Breast epithelium (tissue), 3 donors: ENCODE measurements around the gene IL13RA2.

Experiments used
- CTCF ChIP-seq, 3 donors: fragments of 450-650 bp; IDR thresholded peaks; one replicate each; pipeline ENCODE4 v1.5.1; 2016 to 2017; ENCODE audit warnings: antibody characterized with exemption in 3 of 3, mild to moderate bottlenecking in 3 of 3, moderate library complexity in 3 of 3
- POLR2A ChIP-seq: fragments of 450-650 bp; IDR thresholded peaks from one replicate; pipeline ENCODE4 v1.6.1; 2016; ENCODE audit warnings: antibody characterized with exemption, mild to moderate bottlenecking, moderate library complexity

GRCh38 chrX:114976292-114976691 is 41.1 kb downstream of the IL13RA2 start:
- TF ChIP-seq CTCF (IDR thresholded peaks at IDR 0.05) (no peak), POLR2A (no peak)
